Measurements from ENCODE around the gene CALN1.

GRCh38 chr7:72058579-72058978 lies 353.6 kb downstream of the CALN1 start:
- no peak for TF ChIP-seq CTCF (IDR thresholded peaks at IDR 0.05)
- TF ChIP-seq POLR2A (IDR thresholded peaks at IDR 0.05) = no peak

Data from heart left ventricle (tissue), 13 donors.